ENCODE results near the gene SEPTIN1. TPM values are rescaled to one million over a fixed set of nuclear protein-coding genes. Genes with fewer than 3 reads are reported as not detected.

SEPTIN1 gene
- total RNA-seq, 4 donors from 2014 or later: 0.39 to 1.2 (median 0.91) TPM; not detected in 1

- no peak overlapping the region for H3K4me3 ChIP-seq (ENCODE audit: low read depth, poor library complexity, severe bottlenecking)
- no peak for DNase-seq (ENCODE audit: low spot score in 2 of 2)
- intact Hi-C loops (cut with DNase I; ENCODE audit: low total_unique reads): no loop called here
- TF ChIP-seq CTCF (IDR thresholded peaks at IDR 0.05): no peak
- no peak for TF ChIP-seq POLR2A (IDR thresholded peaks at IDR 0.05)
- 82 to 83% methylated on average over 13 of the region's 13 CpGs for WGBS, 2 donors
Measured at GRCh38 chr16:30381291-30382041, 895 bp downstream of the SEPTIN1 start.

GRCh38 chr16:30380803-30381208, 1.6 kb downstream of the SEPTIN1 start:
- TF ChIP-seq POLR2A (IDR thresholded peaks at IDR 0.05): no peak
- TF ChIP-seq CTCF (IDR thresholded peaks at IDR 0.05): no peak
- DNase-seq (ENCODE audit: low spot score in 2 of 2): no peak
- intact Hi-C loops (cut with DNase I; ENCODE audit: low total_unique reads): no loop called here
- 72 to 75% methylated on average over 6 of the region's 6 CpGs for WGBS, 2 donors
- H3K4me3 ChIP-seq (ENCODE audit: low read depth, poor library complexity, severe bottlenecking): no peak overlapping the region

- WGBS, 2 donors: 89 to 90% methylated on average over 4 of the region's 4 CpGs
- no peak for DNase-seq (ENCODE audit: low spot score in 2 of 2)
- no peak for TF ChIP-seq POLR2A (IDR thresholded peaks at IDR 0.05)
- no peak for TF ChIP-seq CTCF (IDR thresholded peaks at IDR 0.05)
- intact Hi-C loops (cut with DNase I; ENCODE audit: low total_unique reads): no loop called here
- H3K4me3 ChIP-seq (ENCODE audit: low read depth, poor library complexity, severe bottlenecking): no peak overlapping the region
Measured at GRCh38 chr16:30380072-30380802, 2.1 kb downstream of the SEPTIN1 start.

- TF ChIP-seq POLR2A (IDR thresholded peaks at IDR 0.05): no peak
- no peak for TF ChIP-seq CTCF (IDR thresholded peaks at IDR 0.05)
- intact Hi-C loops (cut with DNase I; ENCODE audit: low total_unique reads): no loop called here
- H3K4me3 ChIP-seq (ENCODE audit: low read depth, poor library complexity, severe bottlenecking): peak overlapping the region; percentile 57
- 36 to 46% methylated on average over 17 to 27 of the region's 27 CpGs for WGBS, 2 donors
- DNase-seq (ENCODE audit: low spot score in 2 of 2): peak in 1 of 2 donors; percentile 86
Measured at GRCh38 chr16:30379158-30379783, 3.1 kb downstream of the SEPTIN1 start.

- TF ChIP-seq POLR2A (IDR thresholded peaks at IDR 0.05) (no peak), CTCF (IDR thresholded peaks at IDR 0.05) (no peak)
- 0% methylated on average over 66 of the region's 67 CpGs for WGBS, 2 donors
- intact Hi-C loops (cut with DNase I; ENCODE audit: low total_unique reads): no loop called here
- H3K4me3 ChIP-seq (ENCODE audit: low read depth, poor library complexity, severe bottlenecking): peak overlapping the region; percentile 57
- DNase-seq (ENCODE audit: low spot score in 2 of 2): peak; percentile 99 to 100
Measured at GRCh38 chr16:30378236-30379157, 3.9 kb downstream of the SEPTIN1 start.

Data from lower leg skin (tissue), 4 donors.